Mesendoderm (in vitro differentiated cells): ENCODE data around the gene HSDL1.

Source experiments
- DNase-seq: peaks from one replicate; pipeline ENCODE4 v3.0.0; 2013
- H2AK5ac ChIP-seq: 2 replicates; pipeline ENCODE4 v1.6.1; 2013; ENCODE audit warnings: low read length, inconsistent platforms
- H2BK120ac ChIP-seq: 2 replicates; pipeline ENCODE4 v1.6.1; 2013; ENCODE audit warnings: low read depth, mild to moderate bottlenecking, low read length, moderate library complexity, mixed read lengths
- H2BK15ac ChIP-seq: replicated peaks from 2 replicates; pipeline ENCODE4 v1.6.1; 2013; ENCODE audit warnings: low read depth, mild to moderate bottlenecking, moderate library complexity
- H2BK5ac ChIP-seq: 2 replicates; pipeline ENCODE4 v1.6.1; 2013; ENCODE audit warnings: low read length, inconsistent platforms
- H3K18ac ChIP-seq: 2 replicates; pipeline ENCODE4 v1.6.1; 2013; ENCODE audit warnings: mild to moderate bottlenecking, low read length, mixed read lengths
- H3K23ac ChIP-seq: one replicate; pipeline ENCODE4 v1.6.1; 2013; ENCODE audit warnings: low read length
- H3K27ac ChIP-seq: 2 replicates; pipeline ENCODE4 v1.5.1; 2013; ENCODE audit warnings: low read depth, mild to moderate bottlenecking, inconsistent platforms, low read length, moderate library complexity
- H3K27me3 ChIP-seq: 2 replicates; pipeline ENCODE4 v1.6.1; 2013; ENCODE audit warnings: low read length, control low read depth, mild to moderate bottlenecking, inconsistent platforms; ENCODE audit not compliant: insufficient read depth, poor library complexity
- H3K36me3 ChIP-seq: 2 replicates; pipeline ENCODE4 v1.6.1; 2013; ENCODE audit warnings: low read length, inconsistent platforms; ENCODE audit not compliant: control insufficient read depth, insufficient read depth
- H3K4ac ChIP-seq: one replicate; pipeline ENCODE4 v1.6.1; 2013; ENCODE audit warnings: low read depth, mild to moderate bottlenecking, low read length, moderate library complexity
- H3K4me1 ChIP-seq: 2 replicates; pipeline ENCODE4 v1.6.1; 2013; ENCODE audit warnings: low read depth, low read length, inconsistent platforms; ENCODE audit not compliant: control insufficient read depth
- H3K4me2 ChIP-seq: 2 replicates; pipeline ENCODE4 v1.6.1; 2013; ENCODE audit warnings: low read length
- H3K4me3 ChIP-seq: 2 replicates; pipeline ENCODE4 v1.5.1; 2013; ENCODE audit warnings: mild to moderate bottlenecking, low read length
- H3K56ac ChIP-seq: one replicate; pipeline ENCODE4 v1.6.1; 2013; ENCODE audit warnings: low read length
- H3K79me1 ChIP-seq: 2 replicates; pipeline ENCODE4 v1.6.1; 2013; ENCODE audit warnings: low read length, inconsistent platforms
- H3K79me2 ChIP-seq: 2 replicates; pipeline ENCODE4 v1.6.1; 2013; ENCODE audit warnings: mild to moderate bottlenecking, low read length; ENCODE audit not compliant: control insufficient read depth, insufficient read depth
- H3K9ac ChIP-seq: 2 replicates; pipeline ENCODE4 v1.6.1; 2013; ENCODE audit warnings: low read length, inconsistent platforms
- H4K5ac ChIP-seq: one replicate; pipeline ENCODE4 v1.6.1; 2013; ENCODE audit warnings: low read length
- H4K8ac ChIP-seq: one replicate; pipeline ENCODE4 v1.6.1; 2013; ENCODE audit warnings: low read depth, mild to moderate bottlenecking, control low read depth, low read length, moderate library complexity
- WGBS: extraction: QIAGEN DNeasy Blood & Tissue Kit; methylation state at CpG from one replicate; pipeline ENCODE4 v1.1.7; 2013; ENCODE audit warnings: low lambda C conversion rate, missing lambda C conversion rate; ENCODE audit not compliant: insufficient coverage; ENCODE audit errors: extremely low coverage; 5-methylcytosine and 5-hydroxymethylcytosine counted together

Gene HSDL1

DNA sequence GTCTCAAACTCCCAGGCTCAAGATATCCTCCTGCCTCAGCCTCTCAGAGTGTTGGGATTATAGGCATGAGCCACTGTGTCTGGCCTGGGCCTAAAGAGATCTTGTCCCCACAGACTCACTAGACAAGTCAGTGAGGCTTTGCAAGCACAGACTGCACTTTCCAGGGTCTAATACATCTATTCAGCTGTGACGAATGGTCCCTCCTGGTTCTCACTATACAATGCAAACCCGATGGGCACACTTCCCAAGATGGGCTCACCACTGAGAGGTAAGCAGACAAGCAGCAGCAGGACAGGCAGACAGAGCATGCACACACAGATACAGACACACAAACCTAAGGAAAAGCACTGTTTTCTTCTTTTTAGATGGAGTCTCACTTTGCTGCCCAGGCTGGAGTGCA lies 37.1 kb downstream of the HSDL1 start:
- no peak overlapping the region for H3K4me2 ChIP-seq
- no CpG with 5 or more reads among the region's 2 CpGs for WGBS

DNA sequence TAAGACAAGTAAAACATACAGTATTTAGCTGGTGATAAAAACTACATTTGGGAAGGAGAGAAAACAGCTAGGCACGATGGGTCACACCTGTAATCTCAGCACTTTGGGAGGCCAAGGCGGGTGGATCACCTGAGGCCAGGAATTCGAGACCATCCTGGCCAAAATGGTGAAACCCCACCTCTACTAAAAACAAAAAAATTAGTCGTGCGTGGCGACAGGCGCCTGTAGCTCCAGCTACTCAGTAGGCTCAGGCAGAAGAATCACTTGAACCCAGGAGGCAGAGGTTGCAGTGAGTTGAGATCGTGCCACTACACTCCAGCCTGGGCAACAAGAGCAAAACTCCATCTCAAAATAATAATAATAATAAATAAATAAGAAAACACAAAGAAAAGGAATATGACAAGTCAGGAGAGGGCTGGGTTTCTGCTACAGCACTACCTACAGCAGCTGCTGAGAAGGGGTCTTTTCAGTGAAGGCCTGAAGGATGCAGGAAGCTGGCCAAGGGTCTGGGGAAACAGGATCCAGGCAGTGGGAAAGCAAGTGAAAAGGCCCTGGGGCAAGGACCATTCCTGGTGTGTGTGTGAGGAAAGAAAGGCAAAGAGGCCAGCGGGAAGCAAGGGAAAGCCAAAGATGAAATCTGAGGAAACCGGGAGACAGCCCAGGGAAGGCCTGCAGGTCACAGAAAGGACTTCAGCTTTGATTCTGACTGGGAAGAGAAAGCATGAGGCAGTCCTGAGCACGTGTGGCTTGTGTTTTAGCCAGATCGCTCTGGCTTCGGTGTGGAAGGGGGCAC lies 38.8 kb downstream of the HSDL1 start:
- Histone ChIP-seq H3K23ac (no peak overlapping the region), H4K8ac (no peak overlapping the region), H3K4me2 (no peak overlapping the region), H3K9ac (no peak overlapping the region), H3K18ac (no peak overlapping the region), H2BK5ac (no peak overlapping the region), H3K27ac (no peak overlapping the region), H2BK120ac (no peak overlapping the region), H3K4ac (no peak overlapping the region), H3K36me3 (no peaks in the 10 kb centered on the region), H4K5ac (no peak overlapping the region), H3K56ac (no peak overlapping the region), H2BK15ac (no peak overlapping the region), H2AK5ac (no peak overlapping the region), H3K79me1 (peaks cover 30% of the 10 kb centered on the region), H3K4me3 (no peak overlapping the region), H3K79me2 (peaks cover 56% of the 10 kb centered on the region), H3K27me3 (no peaks in the 10 kb centered on the region), H3K4me1 (no peaks in the 10 kb centered on the region)
- no peak for DNase-seq
- WGBS, result no CpG with 5 or more reads among the region's 13 CpGs

More for the DNA sequence above, 37.1 kb downstream of the HSDL1 start:
- H3K23ac ChIP-seq, result no peak overlapping the region
- peaks cover 29% of the 10 kb centered on the region for H3K79me1 ChIP-seq
- no peak overlapping the region for H3K4ac ChIP-seq
- H3K27ac ChIP-seq, result no peak overlapping the region
- no peak overlapping the region for H2BK120ac ChIP-seq
- no peak for DNase-seq
- no peak overlapping the region for H2BK5ac ChIP-seq
- H4K5ac ChIP-seq, result no peak overlapping the region
- H3K36me3 ChIP-seq, result no peaks in the 10 kb centered on the region
- no peak overlapping the region for H3K18ac ChIP-seq
- no peaks in the 10 kb centered on the region for H3K27me3 ChIP-seq
- H2BK15ac ChIP-seq, result no peak overlapping the region
- H3K4me3 ChIP-seq, result no peak overlapping the region
- no peak overlapping the region for H2AK5ac ChIP-seq
- no peaks in the 10 kb centered on the region for H3K4me1 ChIP-seq
- no peak overlapping the region for H3K9ac ChIP-seq
- H4K8ac ChIP-seq, result no peak overlapping the region
- H3K56ac ChIP-seq, result no peak overlapping the region
- H3K79me2 ChIP-seq, result peaks cover 63% of the 10 kb centered on the region

DNA sequence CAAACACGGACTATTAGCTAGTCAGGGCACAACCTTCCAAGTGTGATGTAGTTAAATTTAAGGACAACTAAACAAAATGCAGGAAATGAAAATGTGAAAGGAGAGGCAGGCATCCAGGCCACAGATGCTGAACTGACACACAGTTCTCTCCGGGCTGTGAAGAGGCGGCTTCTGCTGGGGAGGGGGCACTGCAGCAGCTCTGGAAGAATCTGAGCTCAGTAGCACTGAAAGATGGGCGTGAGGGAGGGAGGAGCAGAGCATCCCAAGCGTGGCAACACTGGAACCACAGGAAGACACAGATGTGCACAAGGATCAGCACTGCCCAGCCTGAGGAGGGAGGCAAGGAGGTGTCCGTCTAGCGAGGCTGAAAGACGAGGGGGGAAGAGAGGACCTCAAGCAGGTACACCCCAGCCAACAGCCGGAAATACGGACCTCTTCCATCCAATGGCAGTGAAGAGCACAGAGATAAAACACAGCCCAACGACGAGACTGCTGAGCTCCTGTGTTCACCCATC lies 39.6 kb downstream of the HSDL1 start:
- Histone ChIP-seq H3K27me3 (no peaks in the 10 kb centered on the region), H3K4ac (no peak overlapping the region), H3K27ac (no peak overlapping the region), H3K4me3 (no peak overlapping the region), H3K4me2 (no peak overlapping the region), H4K5ac (no peak overlapping the region), H2BK15ac (no peak overlapping the region), H4K8ac (no peak overlapping the region), H3K79me2 (peaks cover 49% of the 10 kb centered on the region), H3K56ac (no peak overlapping the region), H3K4me1 (no peaks in the 10 kb centered on the region), H3K23ac (no peak overlapping the region), H3K9ac (no peak overlapping the region), H2BK5ac (no peak overlapping the region), H3K18ac (no peak overlapping the region), H2BK120ac (no peak overlapping the region), H3K36me3 (no peaks in the 10 kb centered on the region), H3K79me1 (peaks cover 24% of the 10 kb centered on the region), H2AK5ac (no peak overlapping the region)
- no CpG with 5 or more reads among the region's 12 CpGs for WGBS
- no peak for DNase-seq

DNA sequence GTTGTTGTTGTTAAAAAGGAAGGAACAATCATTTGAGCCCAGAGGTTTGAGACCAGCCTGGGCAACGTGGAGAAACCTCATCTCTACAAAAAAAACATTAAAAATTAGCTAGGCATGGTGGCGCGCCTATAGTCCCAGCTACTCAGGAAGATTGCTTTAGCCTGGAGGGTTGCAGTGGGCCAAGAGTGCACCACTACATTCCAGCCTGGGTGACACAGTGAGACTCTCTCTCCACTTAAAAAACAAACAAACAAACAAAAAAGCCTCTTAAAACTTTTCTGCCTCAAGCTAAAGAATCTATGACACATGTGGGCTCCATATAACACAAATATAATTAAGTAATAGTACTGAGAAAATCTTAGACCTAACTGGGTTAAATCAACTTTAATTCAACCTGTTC lies 40.7 kb downstream of the HSDL1 start:
- Histone ChIP-seq H2AK5ac (no peak overlapping the region), H3K18ac (no peak overlapping the region), H3K9ac (no peak overlapping the region), H3K56ac (no peak overlapping the region), H4K5ac (no peak overlapping the region), H2BK15ac (no peak overlapping the region), H3K79me2 (peaks cover 40% of the 10 kb centered on the region), H4K8ac (no peak overlapping the region), H3K36me3 (no peaks in the 10 kb centered on the region), H3K23ac (no peak overlapping the region), H3K27ac (no peak overlapping the region), H2BK120ac (no peak overlapping the region), H3K4me1 (no peaks in the 10 kb centered on the region), H3K79me1 (peaks cover 17% of the 10 kb centered on the region), H3K4ac (no peak overlapping the region), H3K4me2 (no peak overlapping the region), H3K4me3 (no peak overlapping the region), H3K27me3 (no peaks in the 10 kb centered on the region), H2BK5ac (no peak overlapping the region)
- no peak for DNase-seq
- no CpG with 5 or more reads among the region's 3 CpGs for WGBS

DNA sequence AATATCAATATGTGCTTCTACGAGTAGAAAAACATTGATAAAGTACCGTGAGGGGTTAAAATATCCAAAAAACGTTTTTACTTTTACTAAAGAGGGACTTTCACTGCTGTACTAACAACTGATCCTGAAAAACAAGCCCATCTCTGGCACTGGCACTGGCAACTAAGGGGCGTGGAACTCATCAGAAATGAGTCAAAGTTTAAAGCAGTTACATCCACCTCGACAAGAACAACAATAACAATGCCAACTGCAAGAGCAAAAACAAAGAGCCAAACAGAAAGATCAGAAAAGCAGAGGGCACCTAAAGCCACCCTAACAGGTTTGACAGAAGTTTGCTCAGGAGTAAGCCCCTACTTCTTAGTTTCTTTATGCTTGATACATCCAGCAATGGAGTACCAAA lies 41.3 kb downstream of the HSDL1 start:
- H3K56ac ChIP-seq, result no peak overlapping the region
- no CpG with 5 or more reads among the region's 5 CpGs for WGBS
- peaks cover 13% of the 10 kb centered on the region for H3K79me1 ChIP-seq
- no peak overlapping the region for H4K8ac ChIP-seq
- H3K4me3 ChIP-seq, result no peak overlapping the region
- no peaks in the 10 kb centered on the region for H3K4me1 ChIP-seq
- H2BK15ac ChIP-seq, result no peak overlapping the region
- no peak overlapping the region for H2AK5ac ChIP-seq
- no peak for DNase-seq
- no peak overlapping the region for H3K18ac ChIP-seq
- H3K27me3 ChIP-seq, result no peaks in the 10 kb centered on the region
- H3K27ac ChIP-seq, result no peak overlapping the region
- no peak overlapping the region for H4K5ac ChIP-seq
- peaks cover 35% of the 10 kb centered on the region for H3K79me2 ChIP-seq
- H3K4ac ChIP-seq, result no peak overlapping the region
- H2BK5ac ChIP-seq, result no peak overlapping the region
- H3K36me3 ChIP-seq, result no peaks in the 10 kb centered on the region
- H3K9ac ChIP-seq, result no peak overlapping the region
- no peak overlapping the region for H2BK120ac ChIP-seq
- H3K4me2 ChIP-seq, result no peak overlapping the region
- H3K23ac ChIP-seq, result no peak overlapping the region

DNA sequence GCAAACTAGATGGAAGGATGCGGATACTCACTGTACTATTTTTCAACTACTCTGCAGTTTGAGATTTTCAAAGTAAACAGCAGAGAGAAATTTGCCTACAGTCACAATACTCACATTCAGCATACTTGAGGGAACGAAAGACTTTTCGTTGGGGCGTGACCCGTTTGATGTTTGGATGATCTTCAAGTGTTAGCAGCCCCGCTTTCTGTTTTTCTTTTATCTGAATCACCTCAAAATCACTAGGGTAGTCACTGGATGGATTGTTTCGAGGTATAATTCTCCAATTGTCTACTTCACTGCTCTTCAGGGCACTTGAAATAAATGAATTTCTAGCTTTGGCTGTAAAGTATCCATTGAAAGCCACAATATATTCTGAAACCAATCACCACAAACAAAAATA lies 46.0 kb downstream of the HSDL1 start:
- H3K4me1 ChIP-seq, result no peaks in the 10 kb centered on the region
- H2BK5ac ChIP-seq, result no peak overlapping the region
- H3K79me2 ChIP-seq, result peaks cover 7% of the 10 kb centered on the region
- no peak overlapping the region for H2AK5ac ChIP-seq
- H3K36me3 ChIP-seq, result peaks cover 10% of the 10 kb centered on the region
- H3K56ac ChIP-seq, result no peak overlapping the region
- no peak overlapping the region for H3K23ac ChIP-seq
- no peak overlapping the region for H4K8ac ChIP-seq
- no peak overlapping the region for H4K5ac ChIP-seq
- no peak overlapping the region for H3K9ac ChIP-seq
- no peak overlapping the region for H2BK120ac ChIP-seq
- no CpG with 5 or more reads among the region's 7 CpGs for WGBS
- peaks cover 3% of the 10 kb centered on the region for H3K79me1 ChIP-seq
- no peak for DNase-seq
- no peak overlapping the region for H2BK15ac ChIP-seq
- H3K4me3 ChIP-seq, result no peak overlapping the region
- no peak overlapping the region for H3K27ac ChIP-seq
- no peak overlapping the region for H3K4ac ChIP-seq
- H3K27me3 ChIP-seq, result no peaks in the 10 kb centered on the region
- H3K18ac ChIP-seq, result no peak overlapping the region
- no peak overlapping the region for H3K4me2 ChIP-seq
